B cell (primary cell): ENCODE results near the gene SSX2IP. TPM values are rescaled to one million over a fixed set of nuclear protein-coding genes. Genes with fewer than 3 reads are reported as not detected.
"Not testable (repeated sequence)": the region's sequence is repeated elsewhere in the genome, so short reads cannot be mapped to it uniquely, and the experiment has no call there.

ENCODE experiments used
- ATAC-seq: fragments of 200-7000 bp; cut with Tn5 transposase; one replicate; pipeline ENCODE4 v1.10.0; 2021; ENCODE audit warnings: low read depth, mild to moderate bottlenecking, moderate number of reproducible peaks, moderate library complexity
- CTCF ChIA-PET: fragments of 350-600 bp; sonication (Branson Sonifier 250); formaldehyde crosslinking; loops from one replicate; lab custom pipeline; 2021; ENCODE audit warnings: antibody characterized with exemption, inconsistent platforms; lab: Charles Lee
- POLR2A ChIA-PET: fragments of 350-600 bp; sonication (Branson Sonifier 250); formaldehyde crosslinking; loops from one replicate; lab custom pipeline; 2021; ENCODE audit warnings: antibody characterized with exemption; lab: Charles Lee
- DNase-seq: peaks from one replicate; pipeline ENCODE4 v3.0.0; 2013
- H2AFZ ChIP-seq: 2 replicates; pipeline ENCODE4 v1.6.1; 2012; ENCODE audit warnings: mild to moderate bottlenecking, low read depth, low read length; ENCODE audit not compliant: insufficient read depth, poor library complexity, severe bottlenecking
- H3K27ac ChIP-seq, 2 donors: 1 replicate in 1 of 2; 2 replicates in 1 of 2; pipeline ENCODE4 v1.5.1; 2012 to 2013; ENCODE audit warnings: low read length in 2 of 2, mild to moderate bottlenecking in 2 of 2, moderate library complexity in 1 of 2
- H3K27me3 ChIP-seq, 4 experiments: fragments of 200-600 bp in 1 of 4; sonication (generic) in 1 of 4; replicated peaks in 1 of 4; 1 replicate in 2 of 4; 2 replicates in 2 of 4; pipeline versions ENCODE4 v1.6.1 to v1.7.0; 2013 to 2016; ENCODE audit warnings: low read length in 3 of 4, mild to moderate bottlenecking in 2 of 4, mixed read lengths in 1 of 4, moderate library complexity in 1 of 4; ENCODE audit not compliant: insufficient read depth in 4 of 4, control insufficient read depth in 3 of 4; ENCODE audit errors: control extremely low read depth in 1 of 4
- H3K36me3 ChIP-seq, 2 experiments: replicated peaks in 1 of 2; 1 replicate in 1 of 2; 2 replicates in 1 of 2; pipeline versions ENCODE4 v1.6.1 to v1.7.1; 2013; ENCODE audit warnings: low read length in 1 of 2; ENCODE audit not compliant: insufficient read depth in 2 of 2, control insufficient read depth in 1 of 2; ENCODE audit errors: control extremely low read depth in 1 of 2, extremely low read depth in 1 of 2
- H3K4me1 ChIP-seq, 2 donors: fragments of 200-600 bp in 1 of 2; sonication (generic) in 1 of 2; 1 replicate in 1 of 2; 2 replicates in 1 of 2; pipeline versions ENCODE4 v1.5.1 to v1.6.1; 2013 to 2017; ENCODE audit warnings: low read length in 2 of 2; ENCODE audit not compliant: control insufficient read depth in 2 of 2, insufficient read depth in 2 of 2
- H3K4me2 ChIP-seq: replicated peaks from 2 replicates; pipeline ENCODE3; 2012; ENCODE audit warnings: mild to moderate bottlenecking, low read depth, low read length; ENCODE audit not compliant: poor library complexity, severe bottlenecking
- H3K4me3 ChIP-seq, 5 experiments: fragments of 200-600 bp in 1 of 5; sonication (generic) in 1 of 5; 1 replicate in 3 of 5; 2 replicates in 2 of 5; pipeline versions ENCODE4 v1.5.1 to v1.7.0; 2011 to 2016; ENCODE audit warnings: low read length in 4 of 5, mild to moderate bottlenecking in 4 of 5, low read depth in 2 of 5, control low read depth in 1 of 5, moderate library complexity in 1 of 5; ENCODE audit not compliant: insufficient read depth in 1 of 5; ENCODE audit errors: control extremely low read depth in 1 of 5, extremely low read depth in 1 of 5
- H3K79me2 ChIP-seq: fragments of 200-600 bp; sonication (generic); one replicate; pipeline ENCODE4 v1.6.0; 2016; ENCODE audit warnings: low read length; ENCODE audit not compliant: control insufficient read depth, insufficient read depth
- H3K9ac ChIP-seq: fragments of 200-600 bp; sonication (generic); 2 replicates; pipeline ENCODE4 v1.6.1; 2017; ENCODE audit warnings: mild to moderate bottlenecking, low read length, moderate library complexity
- H3K9me3 ChIP-seq, 3 donors: one replicate each; pipeline versions ENCODE4 v1.6.1 to v1.7.1; 2013; ENCODE audit warnings: low read length in 2 of 3; ENCODE audit not compliant: control insufficient read depth in 2 of 3, insufficient read depth in 1 of 3; ENCODE audit errors: control extremely low read depth in 1 of 3
- H4K20me1 ChIP-seq: 2 replicates; pipeline ENCODE4 v1.6.0; 2012; ENCODE audit warnings: mild to moderate bottlenecking, low read length; ENCODE audit not compliant: insufficient read depth, control insufficient read depth, poor library complexity, severe bottlenecking
- H3K27ac Mint-ChIP-seq: one replicate; pipeline ENCODE4 v1.8.0; 2021; ENCODE audit warnings: mixed read lengths
- H3K27me3 Mint-ChIP-seq: one replicate; pipeline ENCODE4 v1.8.0; 2021; ENCODE audit warnings: mixed read lengths
- H3K4me1 Mint-ChIP-seq: one replicate; pipeline ENCODE4 v1.8.0; 2021; ENCODE audit warnings: mixed read lengths
- H3K4me3 Mint-ChIP-seq: one replicate; pipeline ENCODE4 v1.8.0; 2021; ENCODE audit warnings: mixed read lengths
- H3K9me3 Mint-ChIP-seq: one replicate; pipeline ENCODE4 v1.8.0; 2022; ENCODE audit warnings: mixed read lengths; ENCODE audit not compliant: insufficient read depth
- CTCF ChIP-seq: fragments of 200-600 bp; IDR thresholded peaks from one replicate; pipeline ENCODE4 v1.8.0; 2022; ENCODE audit warnings: antibody characterized with exemption, mild to moderate bottlenecking
- EZH2 ChIP-seq: IDR thresholded peaks from 2 replicates; pipeline ENCODE4 v1.6.1; 2012; ENCODE audit warnings: borderline replicate concordance, low read depth, mild to moderate bottlenecking, moderate library complexity, low read length; ENCODE audit not compliant: insufficient read depth, poor library complexity, severe bottlenecking
- WGBS: methylation state at CpG from one replicate; pipeline ENCODE4 v1.1.5; 2013; ENCODE audit warnings: missing lambda C conversion rate; ENCODE audit not compliant: insufficient coverage; 5-methylcytosine and 5-hydroxymethylcytosine counted together
- intact Hi-C: fragments of 100-400 bp; cut with micrococcal nuclease; formaldehyde crosslinking; loops from one replicate; pipeline ENCODE4 v1.10.0; 2022
- polyA plus RNA-seq: library from polyadenylated mRNA; depleted of rRNA; stranded (reverse); fragments of >200 nt; gene quantifications from 2 replicates; pipeline ENCODE4 v1.2.3, GENCODE V29; 2012
- total RNA-seq, 2 donors: library from RNA; stranded (reverse); fragments of 120-200 nt in 1 of 2; gene quantifications; 1 replicate in 1 of 2; 2 replicates in 1 of 2; pipeline versions ENCODE4 v1.2.3 to v1.2.4, GENCODE V29; 2013 to 2022

SSX2IP gene
- total and polyA plus RNA-seq, 2 donors (not counting 1 experiment from before 2014, with no cell fraction given), result 0.95 to 10.3 TPM

GRCh38 chr1:84597011-84597410, 93.2 kb downstream of the SSX2IP start:
- no peaks in the 10 kb centered on the region for H4K20me1 ChIP-seq

GRCh38 chr1:84594959-84595358, 95.3 kb downstream of the SSX2IP start:
- no CpG with 5 or more reads among the region's 2 CpGs for WGBS
- H3K36me3 ChIP-seq, H3K4me2 ChIP-seq, H3K27ac Mint-ChIP-seq, POLR2A ChIA-PET, H3K27me3 ChIP-seq, H3K4me3 ChIP-seq, H3K27me3 Mint-ChIP-seq, intact Hi-C loops, H4K20me1 ChIP-seq, H3K4me1 ChIP-seq, ATAC-seq, H3K27ac ChIP-seq, H3K4me3 Mint-ChIP-seq, H3K9me3 ChIP-seq, H3K79me2 ChIP-seq, DNase-seq, H3K9ac ChIP-seq, H2AFZ ChIP-seq, H3K9me3 Mint-ChIP-seq: not testable (repeated sequence)
- H3K4me1 Mint-ChIP-seq, result peaks cover 12% of the 10 kb centered on the region
- CTCF ChIA-PET, result interaction anchor here (1.1 kb wide), 1 partner anchor 66 kb away, joined by 3 read pairs; no protein-coding TSS in a partner anchor

More at GRCh38 chr1:84597011-84597410, 93.2 kb downstream of the SSX2IP start:
- no peak for DNase-seq
- Mint-ChIP-seq H3K27ac (no peak overlapping the region), H3K9me3 (peaks cover 2% of the 10 kb centered on the region), H3K4me3 (no peak overlapping the region), H3K4me1 (peaks cover 12% of the 10 kb centered on the region), H3K27me3 (no peaks in the 10 kb centered on the region)
- H3K27ac ChIP-seq, result no peak overlapping the region
- H2AFZ ChIP-seq, result no peak overlapping the region
- CTCF ChIA-PET, result no interaction called here
- no peaks in the 10 kb centered on the region for H3K79me2 ChIP-seq
- intact Hi-C loops, result no loop called here
- no peak for TF ChIP-seq EZH2
- TF ChIP-seq CTCF, result no peak
- WGBS, result 100% methylated on average over 1 of the region's 1 CpG
- no peak overlapping the region for H3K4me2 ChIP-seq
- H3K4me1 ChIP-seq, result no peaks in the 10 kb centered on the region
- no peak overlapping the region for H3K4me3 ChIP-seq
- POLR2A ChIA-PET, result no interaction called here
- H3K27me3 ChIP-seq, result no peaks in the 10 kb centered on the region
- peaks cover 0 to 4% (median 1%) of the 10 kb centered on the region in 3 donors for H3K9me3 ChIP-seq
- no peaks in the 10 kb centered on the region for H3K36me3 ChIP-seq
- H3K9ac ChIP-seq, result no peak overlapping the region
- ATAC-seq, result no peak

Other genes with a start within 250 kb of the SSX2IP start
- gene RPF1, start 211.2 kb downstream of the SSX2IP start, total RNA-seq, result 38.8 and 40.2 TPM in 2 replicates
- gene RPF1, start 211.2 kb downstream of the SSX2IP start, polyA plus RNA-seq, result 15.5 and 26.9 TPM in 2 replicates
- gene SPATA1, start 184.1 kb downstream of the SSX2IP start, total RNA-seq, result 6.4 and 8.6 TPM in 2 replicates
- 0.73 and 1.2 TPM in 2 replicates for gene SPATA1, start 184.1 kb downstream of the SSX2IP start, polyA plus RNA-seq
- gene GNG5, start 183.9 kb downstream of the SSX2IP start, total RNA-seq, result 36.0 and 41.6 TPM in 2 replicates
- 35.4 and 39.0 TPM in 2 replicates for gene GNG5, start 183.9 kb downstream of the SSX2IP start, polyA plus RNA-seq
- gene CTBS, start 116.0 kb downstream of the SSX2IP start, total RNA-seq, result 19.1 and 19.9 TPM in 2 replicates
- gene CTBS, start 116.0 kb downstream of the SSX2IP start, polyA plus RNA-seq, result 12.0 and 13.6 TPM in 2 replicates
- gene LPAR3, start 202.7 kb upstream of the SSX2IP start, total RNA-seq, result 0.36 TPM in 1 of 2 replicates, not detected in the other
- gene LPAR3, start 202.7 kb upstream of the SSX2IP start, polyA plus RNA-seq, result 0.07 TPM in 1 of 2 replicates, not detected in the other